ENCODE results near the gene SOX6.
"Not testable (repeated sequence)": the region's sequence is repeated elsewhere in the genome, so short reads cannot be mapped to it uniquely, and the experiment has no call there.

Gene SOX6

DNA sequence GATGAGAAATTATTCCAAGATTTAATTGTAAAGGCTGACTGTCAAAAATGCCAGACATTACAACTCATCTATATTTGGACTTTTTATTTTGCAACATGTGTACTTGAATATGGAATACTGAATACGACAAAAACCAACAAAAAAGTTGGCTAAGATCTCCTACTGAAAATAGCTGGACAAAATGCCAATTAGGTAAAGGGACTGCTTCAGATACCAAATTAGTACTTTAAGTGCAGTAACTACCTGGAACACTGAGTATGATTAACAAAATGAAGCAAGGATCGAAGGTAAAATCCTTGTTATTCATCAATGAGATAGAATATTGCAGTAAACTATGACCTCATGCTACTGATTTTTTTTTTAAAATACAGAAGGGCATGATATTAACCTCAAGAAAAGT lies 173.8 kb downstream of the SOX6 start:
- DNase-seq, result no peak

DNA sequence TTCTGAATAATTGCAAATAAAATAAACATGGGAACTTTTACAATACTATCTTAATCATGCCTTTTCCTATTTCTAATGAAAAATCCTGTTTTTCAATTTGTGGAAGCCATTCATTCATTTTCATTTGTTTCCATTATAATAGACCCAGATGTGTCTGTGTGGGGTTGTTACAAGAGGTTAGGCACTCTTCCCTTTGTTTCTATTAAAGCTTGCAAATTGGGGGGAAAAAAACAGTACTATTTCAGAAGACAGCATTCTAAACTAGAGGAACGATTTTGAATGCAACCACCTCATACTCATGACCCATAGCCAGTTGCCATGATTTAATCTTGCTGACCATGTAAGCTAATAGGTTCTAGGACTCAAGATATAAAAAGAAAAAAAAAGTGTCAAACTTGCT lies 175.5 kb downstream of the SOX6 start:
- no peak for DNase-seq

- DNase-seq, result no peak
These were observed 176.7 kb downstream of the SOX6 start for GRCh38 chr11:16179676-16180075.

DNA sequence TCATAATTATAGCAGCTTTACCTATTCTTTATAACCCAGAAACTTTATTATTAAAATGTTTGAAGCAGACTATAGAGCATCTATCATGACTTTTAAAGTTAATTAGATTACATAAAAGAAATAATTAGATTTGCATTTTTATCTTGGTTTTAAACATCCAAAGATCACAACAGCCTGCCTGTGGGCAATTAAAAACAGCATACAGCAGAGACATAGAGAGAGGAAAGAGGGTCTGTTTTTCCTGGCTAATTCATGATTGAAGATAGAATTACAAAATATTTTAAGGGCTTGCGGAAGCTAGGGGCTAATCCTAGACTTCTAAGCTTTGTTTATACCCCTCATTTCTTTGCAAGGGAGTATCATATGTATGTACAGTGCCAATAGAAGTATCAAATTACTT lies 178.1 kb downstream of the SOX6 start:
- no peak for DNase-seq

GRCh38 chr11:16177688-16178087 lies 178.7 kb downstream of the SOX6 start:
- no peak for DNase-seq

GRCh38 chr11:16173798-16174197 lies 182.5 kb downstream of the SOX6 start:
- no peak for DNase-seq

DNA sequence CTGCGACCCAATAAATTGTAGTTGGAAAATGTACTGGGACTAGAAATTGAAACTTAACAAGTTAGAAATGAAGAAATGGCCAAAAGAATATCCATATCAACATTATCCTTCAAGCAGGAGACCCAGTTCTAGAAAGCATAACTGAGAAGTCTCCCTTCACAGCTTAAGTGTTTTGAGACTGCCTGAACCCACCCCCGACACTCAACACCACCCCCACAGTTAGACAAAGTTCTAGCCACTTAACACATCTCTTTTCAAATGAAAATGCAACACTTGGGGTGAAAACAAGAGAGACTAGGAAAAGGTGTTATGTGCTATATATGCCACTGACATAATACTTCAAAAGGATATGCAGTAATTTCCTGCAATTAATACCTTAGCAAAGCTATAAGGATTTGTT lies 184.5 kb downstream of the SOX6 start:
- DNase-seq, result no peak

- DNase-seq, result no peak
These were observed 186.1 kb downstream of the SOX6 start for GRCh38 chr11:16169956-16170847.

DNA sequence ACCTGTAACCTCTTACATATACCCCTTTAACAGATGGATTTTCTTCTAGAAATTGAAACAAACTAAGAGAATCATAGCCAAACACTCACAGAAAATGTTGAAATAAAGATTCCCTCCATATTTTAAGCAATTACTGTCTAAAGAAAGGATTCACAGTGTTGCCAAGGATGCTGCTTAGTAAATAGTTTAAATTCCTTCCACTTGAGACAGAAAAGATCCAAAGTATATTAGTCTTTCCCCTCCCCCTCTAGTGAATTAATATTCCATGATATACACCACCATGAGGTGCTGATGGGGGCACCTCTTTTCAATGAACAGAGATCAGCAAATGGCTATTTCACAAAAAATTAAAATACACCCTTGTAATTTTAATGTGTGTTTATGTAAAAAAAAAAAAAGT lies 186.8 kb downstream of the SOX6 start:
- DNase-seq, result no peak

DNA sequence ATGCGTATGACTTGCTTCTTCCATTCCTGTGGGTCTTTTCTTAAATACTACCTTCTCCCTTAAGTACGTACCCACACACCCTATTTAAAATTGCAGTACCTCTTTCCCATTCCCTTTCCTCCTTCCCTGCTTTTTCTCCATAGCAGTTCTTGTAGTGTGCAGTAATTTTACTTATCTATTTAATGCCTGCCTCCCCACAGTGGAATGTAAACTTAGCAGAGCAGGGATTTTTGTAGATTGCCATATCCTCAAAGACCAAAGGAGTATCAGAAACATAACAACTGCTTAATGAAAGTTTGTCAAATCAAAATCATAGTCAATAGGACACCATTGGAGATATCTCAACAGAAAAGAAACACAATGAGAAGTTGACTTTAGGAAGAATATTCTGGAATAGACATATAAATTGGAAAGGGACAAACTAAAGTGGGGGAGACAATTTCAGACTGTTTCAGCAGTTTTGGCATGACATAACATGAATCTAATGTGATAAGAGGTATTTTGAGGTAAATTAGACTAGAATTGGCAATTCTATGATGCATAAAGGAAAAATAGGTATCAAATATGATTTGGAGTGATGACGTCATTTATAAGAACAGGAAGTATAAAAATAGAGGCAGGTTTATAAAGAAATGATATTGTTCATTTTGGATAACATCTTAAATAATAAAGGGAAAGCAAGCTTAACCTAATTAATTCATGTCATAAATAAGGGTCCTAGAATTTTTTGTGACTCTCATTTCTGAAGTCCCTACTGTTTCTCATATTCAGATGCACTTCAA lies 188.4 kb downstream of the SOX6 start:
- no peak for DNase-seq

DNA sequence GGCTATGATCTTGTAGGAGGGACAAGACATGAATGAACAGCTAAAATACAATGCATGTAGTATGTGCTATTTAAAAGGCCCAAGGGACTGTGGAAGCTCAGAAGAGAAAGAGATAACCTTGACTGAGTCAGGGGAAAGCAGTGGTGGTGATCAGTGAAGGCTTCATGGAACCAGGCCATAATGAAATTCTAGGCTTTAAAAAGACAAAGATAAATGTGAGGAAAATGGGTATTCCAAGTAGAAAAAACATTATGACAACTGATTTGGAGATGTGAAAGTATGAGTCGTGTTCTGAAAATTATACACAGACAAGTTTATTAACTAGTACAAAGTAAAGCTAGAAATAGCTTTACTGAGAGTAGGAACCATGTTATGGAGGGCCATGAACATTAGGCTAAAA lies 189.8 kb downstream of the SOX6 start:
- DNase-seq, result no peak

DNA sequence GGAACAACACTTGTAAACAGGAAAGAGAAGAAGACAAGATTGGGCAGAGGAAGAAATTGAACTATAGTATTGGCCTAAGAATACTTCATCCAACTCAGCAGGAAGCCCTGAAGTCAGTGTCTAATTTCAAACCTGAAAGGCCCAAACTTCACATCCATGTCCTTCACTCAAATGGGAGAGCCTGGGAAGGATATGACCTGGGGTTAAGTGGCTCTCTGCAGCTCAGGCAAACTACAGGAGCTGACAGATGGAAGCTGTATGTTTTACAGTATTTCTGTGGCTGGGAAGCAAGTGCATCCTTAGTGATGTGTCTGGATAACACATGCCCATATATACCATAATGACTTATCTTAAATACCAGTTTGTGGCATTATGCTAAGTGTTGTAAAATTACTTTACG lies 196.2 kb downstream of the SOX6 start:
- DNase-seq, result no peak

- no peak for DNase-seq
These were observed 197.8 kb downstream of the SOX6 start for GRCh38 chr11:16158426-16158994.

DNA sequence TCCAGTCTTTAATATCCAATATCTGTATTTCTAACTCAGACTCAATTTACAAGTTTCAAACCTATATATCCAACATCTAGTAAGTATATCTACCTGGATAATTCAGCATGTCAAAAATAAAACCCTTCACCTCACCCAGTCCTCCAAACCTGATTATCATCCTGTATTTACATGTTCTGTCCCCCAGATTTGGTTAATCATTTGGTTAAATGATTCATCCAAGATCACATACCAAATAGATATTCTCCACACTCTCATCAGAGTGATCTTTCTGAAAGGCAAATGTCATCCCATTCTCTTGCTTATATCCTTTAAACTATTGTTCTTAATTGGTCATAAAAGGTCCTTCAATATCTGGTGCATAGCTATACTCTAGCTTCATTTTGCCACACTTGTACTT lies 199.0 kb downstream of the SOX6 start:
- DNase-seq, result no peak

GRCh38 chr11:16155448-16155847 lies 200.9 kb downstream of the SOX6 start:
- DNase-seq, result no peak

- no peak for DNase-seq
These were observed 201.5 kb downstream of the SOX6 start for GRCh38 chr11:16154715-16155396.

GRCh38 chr11:16153951-16154350 lies 202.4 kb downstream of the SOX6 start:
- DNase-seq, result no peak

GRCh38 chr11:16151138-16151537 lies 205.2 kb downstream of the SOX6 start:
- DNase-seq, result no peak

GRCh38 chr11:16149476-16149875 lies 206.9 kb downstream of the SOX6 start:
- DNase-seq, result no peak

DNA sequence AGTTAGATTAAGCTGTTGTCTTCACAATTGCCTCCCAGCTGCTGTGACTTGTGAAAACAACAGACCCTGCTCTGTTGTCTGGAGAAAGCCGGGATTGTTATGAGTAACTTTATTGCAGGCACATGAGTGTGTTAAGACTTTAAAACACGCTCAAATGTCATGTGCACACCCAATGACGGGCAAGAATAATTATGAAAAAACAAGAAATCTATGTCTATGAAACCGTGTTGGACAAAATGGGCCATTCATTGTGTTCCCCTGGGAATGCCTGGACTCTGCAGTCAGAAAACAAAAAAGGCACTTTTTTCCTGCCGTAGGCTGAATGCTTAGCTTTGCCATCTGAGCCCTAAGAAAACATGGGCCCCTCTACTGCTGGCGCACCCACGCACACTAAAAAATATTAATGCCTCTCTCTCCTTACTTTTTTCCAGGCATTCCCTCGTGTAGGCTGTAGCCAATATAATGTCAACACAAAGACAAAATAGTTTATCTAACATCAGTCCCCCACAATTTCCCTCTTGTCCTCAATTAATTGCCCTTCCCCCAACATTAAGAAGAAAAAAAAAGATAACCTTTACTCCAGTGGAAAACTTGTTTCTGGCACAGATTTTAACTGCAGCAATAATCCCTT lies 207.9 kb downstream of the SOX6 start:
- DNase-seq, result peak; percentile 58

DNA sequence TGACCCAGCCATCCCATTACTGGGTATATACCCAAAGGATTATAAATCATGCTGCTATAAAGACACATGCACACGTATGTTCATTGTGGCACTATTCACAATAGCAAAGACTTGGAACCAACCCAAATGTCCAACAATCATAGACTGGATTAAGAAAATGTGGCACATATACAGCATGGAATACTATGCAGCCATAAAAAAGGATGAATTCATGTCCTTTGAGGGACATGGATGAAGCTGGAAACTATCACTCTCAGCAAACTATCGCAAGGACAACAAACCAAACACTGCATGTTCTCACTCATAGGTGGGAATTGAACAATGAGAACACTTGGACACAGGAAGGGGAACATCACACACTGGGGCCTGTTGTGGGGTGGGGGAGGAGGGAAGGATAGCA lies 209.4 kb downstream of the SOX6 start:
- not testable (repeated sequence) for DNase-seq

DNA sequence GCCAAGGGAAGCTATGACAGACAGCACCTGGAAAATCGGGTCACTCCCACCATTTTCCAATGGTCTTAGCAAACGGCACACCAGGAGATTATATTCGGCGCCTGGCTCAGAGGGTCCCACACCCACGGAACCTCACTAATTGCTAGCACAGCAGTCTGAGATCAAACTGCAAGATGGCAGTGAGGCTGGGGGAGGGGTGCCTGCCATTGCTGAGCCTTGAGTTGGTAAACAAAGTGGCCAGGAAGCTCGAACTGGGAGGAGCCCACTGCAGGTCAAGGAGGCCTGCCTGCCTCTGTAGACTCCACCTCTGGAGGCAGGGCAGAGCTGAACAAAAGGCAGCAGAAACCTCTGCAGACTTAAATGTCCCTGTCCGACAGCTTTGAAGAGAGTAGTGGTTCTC lies 214.7 kb downstream of the SOX6 start:
- not testable (repeated sequence) for DNase-seq

DNA sequence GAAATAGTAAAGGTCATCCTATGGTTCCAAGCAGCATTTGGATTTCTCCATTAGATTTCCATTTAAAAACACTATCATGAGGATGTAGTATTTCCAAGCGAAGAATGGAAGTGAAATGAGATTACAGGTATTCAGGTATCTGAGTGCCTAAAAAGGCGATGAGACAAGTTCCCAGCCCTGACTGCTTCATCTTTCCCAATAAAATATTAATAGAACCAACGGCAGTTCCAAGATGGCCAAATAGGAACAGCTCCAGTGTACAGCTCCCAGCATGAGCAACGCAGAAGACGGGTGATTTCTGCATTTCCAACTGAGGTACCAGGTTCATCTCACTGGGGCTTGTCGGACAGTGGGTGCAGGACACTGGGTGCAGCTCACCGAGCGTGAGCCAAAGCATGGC lies 215.2 kb downstream of the SOX6 start:
- not testable (repeated sequence) for DNase-seq
